Fibroblast of lung (primary cell): ENCODE measurements around the gene SLC23A2. TPM values are rescaled to one million over a fixed set of nuclear protein-coding genes. Genes with fewer than 3 reads are reported as not detected.

Experiments used
- DNase-seq, 2 donors: peaks; one replicate each; pipeline versions ENCODE4 v3.0.0 to v3.0.0-alpha.2; 2010; ENCODE audit warnings: low read depth in 2 of 2
- H2AFZ ChIP-seq: 2 replicates; pipeline ENCODE4 v1.5.1; 2012; ENCODE audit warnings: low read length, control low read depth, inconsistent platforms
- H3K27ac ChIP-seq: 2 replicates; pipeline ENCODE4 v1.5.1; 2011; ENCODE audit warnings: low read length, control low read depth; ENCODE audit not compliant: insufficient read depth
- H3K27me3 ChIP-seq: 2 replicates; pipeline ENCODE4 v1.5.1; 2011; ENCODE audit warnings: mild to moderate bottlenecking, low read length; ENCODE audit not compliant: control insufficient read depth, insufficient read depth
- H3K36me3 ChIP-seq: 2 replicates; pipeline ENCODE4 v1.5.1; 2011; ENCODE audit warnings: low read length; ENCODE audit not compliant: control insufficient read depth, insufficient read depth
- H3K4me1 ChIP-seq: 2 replicates; pipeline ENCODE4 v1.5.1; 2011; ENCODE audit warnings: low read length; ENCODE audit not compliant: control insufficient read depth, insufficient read depth; ENCODE audit errors: extremely low read depth
- H3K4me2 ChIP-seq: 2 replicates; pipeline ENCODE4 v1.5.1; 2011; ENCODE audit warnings: low read length, control low read depth; ENCODE audit not compliant: insufficient read depth; ENCODE audit errors: extremely low read depth
- H3K4me3 ChIP-seq, 4 experiments: fragments of 200-600 bp in 1 of 4; sonication (generic) in 1 of 4; replicated peaks in 1 of 4; 2 replicates each; pipeline ENCODE4 v1.5.1; 2011 to 2016; ENCODE audit warnings: low read length in 4 of 4, low read depth in 3 of 4, mild to moderate bottlenecking in 3 of 4, control low read depth in 2 of 4, inconsistent platforms in 1 of 4, mixed read lengths in 1 of 4; ENCODE audit not compliant: insufficient read depth in 1 of 4; ENCODE audit errors: control extremely low read depth in 1 of 4
- H3K79me2 ChIP-seq: 2 replicates; pipeline ENCODE4 v1.5.1; 2012; ENCODE audit warnings: mild to moderate bottlenecking, low read length, inconsistent platforms; ENCODE audit not compliant: control insufficient read depth, insufficient read depth
- H3K9ac ChIP-seq: 2 replicates; pipeline ENCODE4 v1.5.1; 2011; ENCODE audit warnings: mild to moderate bottlenecking, low read length, control low read depth; ENCODE audit not compliant: insufficient read depth
- H3K9me3 ChIP-seq: 2 replicates; pipeline ENCODE4 v1.5.1; 2012; ENCODE audit warnings: low read depth, low read length; ENCODE audit not compliant: control insufficient read depth, insufficient read depth
- H4K20me1 ChIP-seq: 2 replicates; pipeline ENCODE4 v1.5.1; 2011; ENCODE audit warnings: low read length; ENCODE audit not compliant: control insufficient read depth, insufficient read depth; ENCODE audit errors: extremely low read depth
- CTCF ChIP-seq, 2 donors: IDR thresholded peaks in 1 of 2; conservative IDR thresholded peaks in 1 of 2; 1 replicate in 1 of 2; 2 replicates in 1 of 2; pipeline ENCODE4 v1.5.1; 2011 to 2012; ENCODE audit warnings: low read length in 2 of 2, control low read depth in 1 of 2, inconsistent platforms in 1 of 2, low read depth in 1 of 2, mild to moderate bottlenecking in 1 of 2
- EZH2 ChIP-seq: IDR thresholded peaks from 2 replicates; pipeline ENCODE4 v1.5.1; 2012; ENCODE audit warnings: low read length, control low read depth, mild to moderate bottlenecking; ENCODE audit errors: missing control alignments
- polyA plus RNA-seq, 2 donors: library from polyadenylated mRNA; depleted of rRNA in 1 of 2; stranded (reverse) in 1 of 2; unstranded in 1 of 2; fragments of >200 nt; gene quantifications; 2 replicates each; pipeline ENCODE4 v1.2.1, GENCODE V29; 2011 to 2012; ENCODE audit warnings: missing spikeins in 1 of 2
- total RNA-seq: library from RNA; depleted of rRNA; stranded (reverse); fragments of >200 nt; gene quantifications from 2 replicates; pipeline ENCODE4 v1.2.1, GENCODE V29; 2014

The SLC23A2 gene
- total and polyA plus RNA-seq, 2 donors (not counting 1 experiment from before 2014, with no cell fraction given) = 12.1 to 17.5 TPM

- H2AFZ ChIP-seq = no peak overlapping the region
- peak overlapping the region; percentile 17 for H3K27ac ChIP-seq
- no peak overlapping the region for H3K4me2 ChIP-seq
- no peaks in the 10 kb centered on the region for H3K36me3 ChIP-seq
- H3K9me3 ChIP-seq = no peaks in the 10 kb centered on the region
- no peaks in the 10 kb centered on the region for H3K79me2 ChIP-seq
- DNase-seq = no peak
- no peak overlapping the region for H3K9ac ChIP-seq
- TF ChIP-seq CTCF (conservative IDR thresholded peaks at IDR 0.05 in 1 of 2, IDR thresholded peaks at IDR 0.05 in 1 of 2; ENCODE audit: low read depth in 1 of 2, low read length in 2 of 2) (no peak), EZH2 (no peak)
- peaks cover 11% of the 10 kb centered on the region for H3K4me1 ChIP-seq
- H3K27me3 ChIP-seq = no peaks in the 10 kb centered on the region
- H3K4me3 ChIP-seq = no peak overlapping the region
- no peaks in the 10 kb centered on the region for H4K20me1 ChIP-seq
These were observed 50.5 kb downstream of the SLC23A2 start for GRCh38 chr20:4950841-4951240.

- H3K4me3 ChIP-seq = no peak overlapping the region
- no peak for TF ChIP-seq EZH2
- TF ChIP-seq CTCF (conservative IDR thresholded peaks at IDR 0.05 in 1 of 2, IDR thresholded peaks at IDR 0.05 in 1 of 2; ENCODE audit: low read depth in 1 of 2, low read length in 2 of 2) = no peak
- no peak overlapping the region for H3K27ac ChIP-seq
- H4K20me1 ChIP-seq = no peaks in the 10 kb centered on the region
- H3K4me1 ChIP-seq = peaks cover 11% of the 10 kb centered on the region
- no peaks in the 10 kb centered on the region for H3K79me2 ChIP-seq
- no peak for DNase-seq
- no peaks in the 10 kb centered on the region for H3K27me3 ChIP-seq
- H2AFZ ChIP-seq = no peak overlapping the region
- no peak overlapping the region for H3K9ac ChIP-seq
- no peaks in the 10 kb centered on the region for H3K36me3 ChIP-seq
- no peak overlapping the region for H3K4me2 ChIP-seq
- no peaks in the 10 kb centered on the region for H3K9me3 ChIP-seq
These were observed 50.9 kb downstream of the SLC23A2 start for GRCh38 chr20:4950437-4950836.

- Histone ChIP-seq H3K79me2 (no peaks in the 10 kb centered on the region), H3K4me3 (no peak overlapping the region), H2AFZ (no peak overlapping the region), H3K27me3 (no peaks in the 10 kb centered on the region), H3K4me2 (no peak overlapping the region), H3K36me3 (no peaks in the 10 kb centered on the region), H3K27ac (no peak overlapping the region), H3K4me1 (peaks cover 13% of the 10 kb centered on the region), H3K9me3 (no peaks in the 10 kb centered on the region), H3K9ac (no peak overlapping the region), H4K20me1 (no peaks in the 10 kb centered on the region)
- peak; percentile 67 for DNase-seq
- TF ChIP-seq EZH2 (no peak), CTCF (conservative IDR thresholded peaks at IDR 0.05 in 1 of 2, IDR thresholded peaks at IDR 0.05 in 1 of 2; ENCODE audit: low read depth in 1 of 2, low read length in 2 of 2) (peak; percentile 73 to 76)
These were observed 51.5 kb downstream of the SLC23A2 start for GRCh38 chr20:4949833-4950178.
